ENCODE results near the gene NRIP1. TPM values are rescaled to one million over a fixed set of nuclear protein-coding genes. Genes with fewer than 3 reads are reported as not detected.
"Not testable (repeated sequence)": the region's sequence is repeated elsewhere in the genome, so short reads cannot be mapped to it uniquely, and the experiment has no call there.

NRIP1 gene
- total RNA-seq, 1 experiment from 2014 or later = 10.3 TPM

GRCh38 chr21:14942801-14943490 lies 121.9 kb downstream of the NRIP1 start:
- DNase-seq (ENCODE audit: low spot score) (no peak), ATAC-seq (no peak)
- Mint-ChIP-seq H3K27me3 (ENCODE audit: low read depth) (no peaks in the 10 kb centered on the region; the same call in 1 of the 2 replicates), H3K4me3 (no peak overlapping the region), H3K9me3 (peaks cover 31% of the 10 kb centered on the region), H3K4me1 (peaks cover 26% of the 10 kb centered on the region), H3K36me3 (peaks cover 30% of the 10 kb centered on the region), H3K27ac (no peak overlapping the region)
- TF ChIP-seq GABPB1 (CRISPR knock-in tag; IDR thresholded peaks at IDR 0.05) (peak; percentile 38; the same call in 1 of the 2 replicates), OVOL2 (CRISPR knock-in tag; IDR thresholded peaks at IDR 0.05; ENCODE audit: borderline replicate concordance) (no peak)
- ChIA-PET POLR2A (no interaction called here), CTCF (no interaction called here)

- not testable (repeated sequence) for H3K27me3 Mint-ChIP-seq (ENCODE audit: low read depth); H3K36me3 Mint-ChIP-seq; H3K27ac Mint-ChIP-seq; H3K4me1 Mint-ChIP-seq; ATAC-seq; H3K4me3 Mint-ChIP-seq
- peak; percentile 41 for DNase-seq (ENCODE audit: low spot score)
- peaks cover 12% of the 10 kb centered on the region; the same call in 1 of the 2 replicates for H3K9me3 Mint-ChIP-seq
- ChIA-PET POLR2A (interaction anchor here (1.6 kb wide), 1 partner anchor 10 kb away, joined by 4 read pairs; no protein-coding TSS in a partner anchor), CTCF (interaction anchor here (1.3 kb wide), 1 partner anchor 9 kb away, joined by 5 read pairs; no protein-coding TSS in a partner anchor)
Observed at GRCh38 chr21:14927324-14927723, 137.5 kb downstream of the NRIP1 start.

DNA sequence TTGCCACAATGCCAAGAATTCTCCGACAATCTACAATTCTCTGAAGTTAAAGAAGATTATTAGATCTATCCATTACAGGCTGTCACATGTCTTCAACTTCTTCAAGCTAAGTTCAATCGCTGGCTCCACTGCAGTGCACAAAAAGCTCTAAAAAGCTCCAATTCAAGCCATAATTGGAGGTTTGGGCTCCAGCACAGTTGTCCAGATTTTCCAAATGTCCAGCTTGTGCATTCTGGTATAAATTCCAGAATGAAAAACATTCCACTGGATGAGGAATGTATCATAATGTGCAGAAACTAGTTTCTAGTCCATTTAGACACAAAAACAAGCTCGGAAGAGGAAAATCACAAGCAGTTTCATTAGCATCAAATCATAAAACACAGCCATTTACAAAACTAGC lies 138.6 kb downstream of the NRIP1 start:
- Mint-ChIP-seq H3K27me3 (ENCODE audit: low read depth) (no peaks in the 10 kb centered on the region), H3K4me1 (peaks cover 7% of the 10 kb centered on the region), H3K4me3 (no peak overlapping the region), H3K9me3 (peaks cover 19% of the 10 kb centered on the region), H3K36me3 (no peaks in the 10 kb centered on the region), H3K27ac (no peak overlapping the region)
- CTCF ChIA-PET = interaction anchor here (1.3 kb wide), 1 partner anchor 8 kb away, joined by 5 read pairs; no protein-coding TSS in a partner anchor
- DNase-seq (ENCODE audit: low spot score) (no peak), ATAC-seq (no peak)
- POLR2A ChIA-PET = interaction anchor here (1.6 kb wide), 1 partner anchor 9 kb away, joined by 4 read pairs; no protein-coding TSS in a partner anchor
- TF ChIP-seq CTCF (IDR thresholded peaks at IDR 0.05) (no peak), GTF2I (CRISPR knock-in tag; conservative IDR thresholded peaks at IDR 0.05) (no peak), CREM (CRISPR knock-in tag; IDR thresholded peaks at IDR 0.05) (no peak)
- TF ChIP-seq, protein P1, sequence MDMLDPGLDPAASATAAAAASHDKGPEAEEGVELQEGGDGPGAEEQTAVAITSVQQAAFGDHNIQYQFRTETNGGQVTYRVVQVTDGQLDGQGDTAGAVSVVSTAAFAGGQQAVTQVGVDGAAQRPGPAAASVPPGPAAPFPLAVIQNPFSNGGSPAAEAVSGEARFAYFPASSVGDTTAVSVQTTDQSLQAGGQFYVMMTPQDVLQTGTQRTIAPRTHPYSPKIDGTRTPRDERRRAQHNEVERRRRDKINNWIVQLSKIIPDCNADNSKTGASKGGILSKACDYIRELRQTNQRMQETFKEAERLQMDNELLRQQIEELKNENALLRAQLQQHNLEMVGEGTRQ (CRISPR knock-in tag; IDR thresholded peaks at IDR 0.05) = no peak
- TF ChIP-seq, protein P2, sequence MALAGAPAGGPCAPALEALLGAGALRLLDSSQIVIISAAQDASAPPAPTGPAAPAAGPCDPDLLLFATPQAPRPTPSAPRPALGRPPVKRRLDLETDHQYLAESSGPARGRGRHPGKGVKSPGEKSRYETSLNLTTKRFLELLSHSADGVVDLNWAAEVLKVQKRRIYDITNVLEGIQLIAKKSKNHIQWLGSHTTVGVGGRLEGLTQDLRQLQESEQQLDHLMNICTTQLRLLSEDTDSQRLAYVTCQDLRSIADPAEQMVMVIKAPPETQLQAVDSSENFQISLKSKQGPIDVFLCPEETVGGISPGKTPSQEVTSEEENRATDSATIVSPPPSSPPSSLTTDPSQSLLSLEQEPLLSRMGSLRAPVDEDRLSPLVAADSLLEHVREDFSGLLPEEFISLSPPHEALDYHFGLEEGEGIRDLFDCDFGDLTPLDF (CRISPR knock-in tag; IDR thresholded peaks at IDR 0.05) = no peak
- TF ChIP-seq, protein P3, sequence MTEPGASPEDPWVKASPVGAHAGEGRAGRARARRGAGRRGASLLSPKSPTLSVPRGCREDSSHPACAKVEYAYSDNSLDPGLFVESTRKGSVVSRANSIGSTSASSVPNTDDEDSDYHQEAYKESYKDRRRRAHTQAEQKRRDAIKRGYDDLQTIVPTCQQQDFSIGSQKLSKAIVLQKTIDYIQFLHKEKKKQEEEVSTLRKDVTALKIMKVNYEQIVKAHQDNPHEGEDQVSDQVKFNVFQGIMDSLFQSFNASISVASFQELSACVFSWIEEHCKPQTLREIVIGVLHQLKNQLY (CRISPR knock-in tag; IDR thresholded peaks at IDR 0.05) = no peak

DNA sequence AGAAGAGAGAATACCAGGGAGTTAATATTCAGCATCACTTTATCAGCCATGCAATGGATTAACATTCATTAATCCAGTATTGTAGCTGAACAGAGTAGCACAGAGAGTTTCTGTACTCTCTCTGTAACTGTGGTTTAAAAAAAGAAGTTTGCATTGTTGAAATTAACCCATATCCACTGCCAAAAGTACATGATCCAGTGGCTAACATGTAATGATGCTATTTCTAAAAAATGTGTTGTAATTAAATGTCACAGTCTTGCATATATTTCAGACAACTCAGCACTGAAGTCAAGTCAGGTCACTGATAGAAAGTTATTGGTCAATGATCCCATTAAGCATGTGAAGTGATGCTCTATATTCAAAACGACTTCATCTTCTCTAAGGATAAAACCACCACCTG lies 141.3 kb downstream of the NRIP1 start:
- H3K9me3 Mint-ChIP-seq = peaks cover 20% of the 10 kb centered on the region
- H3K36me3 Mint-ChIP-seq = no peaks in the 10 kb centered on the region
- no peak overlapping the region for H3K4me3 Mint-ChIP-seq
- peaks cover 13% of the 10 kb centered on the region for H3K4me1 Mint-ChIP-seq
- ChIA-PET POLR2A (no interaction called here), CTCF (no interaction called here)
- H3K27me3 Mint-ChIP-seq (ENCODE audit: low read depth) = no peaks in the 10 kb centered on the region
- H3K27ac Mint-ChIP-seq = no peak overlapping the region
- DNase-seq (ENCODE audit: low spot score) (no peak), ATAC-seq (no peak)
- TF ChIP-seq ATF2 (CRISPR knock-in tag; IDR thresholded peaks at IDR 0.05; ENCODE audit: borderline replicate concordance, low read depth) (no peak), STAT6 (CRISPR knock-in tag; conservative IDR thresholded peaks at IDR 0.05; ENCODE audit: low read depth) (no peak), ZNF423 (CRISPR knock-in tag; IDR thresholded peaks at IDR 0.05) (no peak), TCF7 (CRISPR knock-in tag; IDR thresholded peaks at IDR 0.05; ENCODE audit: low read depth) (no peak), OVOL2 (CRISPR knock-in tag; IDR thresholded peaks at IDR 0.05; ENCODE audit: borderline replicate concordance) (no peak), ZNF138 (CRISPR knock-in tag; conservative IDR thresholded peaks at IDR 0.05) (no peak)
- TF ChIP-seq, protein P1 (CRISPR knock-in tag; IDR thresholded peaks at IDR 0.05) = no peak
- TF ChIP-seq, protein P4, sequence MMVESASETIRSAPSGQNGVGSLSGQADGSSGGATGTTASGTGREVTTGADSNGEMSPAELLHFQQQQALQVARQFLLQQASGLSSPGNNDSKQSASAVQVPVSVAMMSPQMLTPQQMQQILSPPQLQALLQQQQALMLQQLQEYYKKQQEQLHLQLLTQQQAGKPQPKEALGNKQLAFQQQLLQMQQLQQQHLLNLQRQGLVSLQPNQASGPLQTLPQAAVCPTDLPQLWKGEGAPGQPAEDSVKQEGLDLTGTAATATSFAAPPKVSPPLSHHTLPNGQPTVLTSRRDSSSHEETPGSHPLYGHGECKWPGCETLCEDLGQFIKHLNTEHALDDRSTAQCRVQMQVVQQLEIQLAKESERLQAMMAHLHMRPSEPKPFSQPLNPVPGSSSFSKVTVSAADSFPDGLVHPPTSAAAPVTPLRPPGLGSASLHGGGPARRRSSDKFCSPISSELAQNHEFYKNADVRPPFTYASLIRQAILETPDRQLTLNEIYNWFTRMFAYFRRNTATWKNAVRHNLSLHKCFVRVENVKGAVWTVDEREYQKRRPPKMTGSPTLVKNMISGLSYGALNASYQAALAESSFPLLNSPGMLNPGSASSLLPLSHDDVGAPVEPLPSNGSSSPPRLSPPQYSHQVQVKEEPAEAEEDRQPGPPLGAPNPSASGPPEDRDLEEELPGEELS (CRISPR knock-in tag; IDR thresholded peaks at IDR 0.05) = no peak
